ENCODE results near the gene HPGD. TPM values are rescaled to one million over a fixed set of nuclear protein-coding genes. Genes with fewer than 3 reads are reported as not detected.

HPGD gene
- total RNA-seq, 1 experiment from 2014 or later: 0.66 TPM

DNA sequence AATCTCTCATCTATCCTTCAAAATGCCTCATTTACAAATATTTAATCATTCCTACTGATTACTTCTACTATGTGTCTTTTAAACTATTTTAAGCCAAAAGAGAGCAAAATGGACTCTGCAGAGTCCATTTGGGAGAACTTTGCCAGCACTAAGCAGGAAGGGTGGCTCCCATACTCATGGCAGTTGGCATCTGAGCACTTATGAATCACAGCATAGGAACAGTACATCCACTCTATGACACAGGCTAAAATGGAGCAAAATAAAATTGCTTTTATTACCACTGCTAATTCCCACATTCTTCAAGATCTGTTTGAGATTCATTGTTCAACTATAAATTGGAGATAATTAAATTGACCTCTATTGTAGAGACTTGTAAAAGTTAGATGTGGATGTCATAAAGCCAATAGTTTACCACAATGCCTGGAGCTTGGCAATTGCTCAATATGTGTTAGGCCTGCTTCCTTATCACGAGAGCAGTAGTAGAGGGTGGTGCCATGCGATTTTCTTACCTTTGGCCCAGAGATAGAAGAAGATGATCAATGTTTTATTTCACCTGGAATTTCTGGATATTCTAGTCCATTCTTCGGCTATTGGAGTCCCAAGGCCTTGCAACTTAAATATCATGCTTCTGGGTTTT lies 19.1 kb downstream of the HPGD start:
- Histone ChIP-seq H3K27me3 (ENCODE audit: insufficient read depth, low read length) (no peaks in the 10 kb centered on the region), H3K36me3 (ENCODE audit: control insufficient read depth in 1 of 2, insufficient read depth in 2 of 2, low read length in 2 of 2) (no peaks in the 10 kb centered on the region), H4K20me1 (ENCODE audit: insufficient read depth) (no peaks in the 10 kb centered on the region), H3K4me3 (replicated peaks in 1 of 2; ENCODE audit: low read depth in 1 of 2, low read length in 2 of 2) (no peak overlapping the region), H3K9me3 (ENCODE audit: control insufficient read depth in 1 of 2, insufficient read depth in 1 of 2, low read depth in 1 of 2, low read length in 2 of 2) (no peaks in the 10 kb centered on the region), H3K4me1 (ENCODE audit: control insufficient read depth in 1 of 2, insufficient read depth in 2 of 2, low read length in 2 of 2) (no peaks in the 10 kb centered on the region), H3K27ac (ENCODE audit: low read depth, low read length) (no peak overlapping the region), H2AFZ (ENCODE audit: low read depth, low read length, poor library complexity, severe bottlenecking) (no peak overlapping the region), H3K79me2 (ENCODE audit: insufficient read depth, low read length) (no peaks in the 10 kb centered on the region), H3K4me2 (ENCODE audit: low read length) (no peak overlapping the region), H3K9ac (ENCODE audit: low read length) (no peak overlapping the region), H3K9me2 (ENCODE audit: insufficient read depth) (peaks cover 2% of the 10 kb centered on the region; the same call in 1 of the 2 replicates)
- TF ChIP-seq ELF1 (IDR thresholded peaks at IDR 0.05; ENCODE audit: borderline replicate concordance, low read depth): no peak
- no peak for TF ChIP-seq CEBPB (IDR thresholded peaks at IDR 0.05; ENCODE audit: low read depth)
- intact Hi-C loops (cut with micrococcal nuclease): no loop called here
- ChIA-PET CTCF (no interaction called here), POLR2A (no interaction called here), RAD21 (ENCODE audit: low non-redundant PET in 1 of 2, low total read pairs in 2 of 2, uncharacterized antibody in 2 of 2, unreplicated experiment in 2 of 2) (no interaction called here)
- no peak for ATAC-seq
- BruUV-seq (replicated peaks): no TSS peak
- no peak for DNase-seq (ENCODE audit: low read depth, low spot score)

DNA sequence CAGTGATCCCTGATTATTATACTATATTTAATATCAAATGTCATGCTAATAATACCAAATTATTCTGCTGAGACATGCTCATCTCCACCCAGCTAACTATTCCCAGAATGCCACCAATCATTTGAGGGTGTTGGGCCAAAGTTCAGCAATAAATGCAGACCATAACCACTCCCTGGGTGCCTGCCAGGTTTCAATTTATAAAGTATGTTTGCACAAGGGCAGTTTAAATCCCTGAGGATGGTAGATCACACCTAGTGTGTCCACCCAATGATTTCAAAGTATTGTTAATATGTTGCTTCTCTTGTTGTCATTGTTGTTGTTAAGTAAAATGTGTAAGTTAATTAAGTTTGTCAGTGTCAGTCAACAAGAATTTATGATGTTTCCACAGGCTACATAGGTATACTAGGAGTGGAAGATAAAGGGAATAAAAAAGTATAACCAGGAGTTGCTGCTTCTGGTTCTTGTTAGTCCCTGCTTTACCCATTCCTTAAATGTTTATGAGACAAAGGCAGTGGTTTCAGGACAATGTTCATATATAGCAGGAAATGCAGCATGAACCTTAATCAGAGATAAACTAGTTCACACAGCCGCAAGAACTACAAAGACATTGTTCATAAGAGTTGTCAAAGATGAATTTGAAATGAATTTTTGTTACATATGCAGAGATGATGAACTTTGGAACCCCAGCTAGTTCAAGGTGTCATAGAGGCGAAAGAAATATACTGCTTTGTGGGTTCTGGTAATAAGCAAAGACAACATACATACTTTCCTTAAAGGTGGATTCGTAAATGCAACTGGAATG lies 25.5 kb downstream of the HPGD start:
- no peaks in the 10 kb centered on the region for H3K36me3 ChIP-seq (ENCODE audit: control insufficient read depth in 1 of 2, insufficient read depth in 2 of 2, low read length in 2 of 2)
- ChIA-PET CTCF (no interaction called here), POLR2A (no interaction called here), RAD21 (ENCODE audit: low non-redundant PET in 1 of 2, low total read pairs in 2 of 2, uncharacterized antibody in 2 of 2, unreplicated experiment in 2 of 2) (no interaction called here)
- H3K27me3 ChIP-seq (ENCODE audit: insufficient read depth, low read length): no peaks in the 10 kb centered on the region
- no peaks in the 10 kb centered on the region for H3K79me2 ChIP-seq (ENCODE audit: insufficient read depth, low read length)
- no peaks in the 10 kb centered on the region for H4K20me1 ChIP-seq (ENCODE audit: insufficient read depth)
- DNase-seq (ENCODE audit: low read depth, low spot score) (no peak), ATAC-seq (no peak)
- H3K27ac ChIP-seq (ENCODE audit: low read depth, low read length): no peak overlapping the region
- no peak overlapping the region for H2AFZ ChIP-seq (ENCODE audit: low read depth, low read length, poor library complexity, severe bottlenecking)
- no peak overlapping the region for H3K9ac ChIP-seq (ENCODE audit: low read length)
- BruUV-seq (replicated peaks): no TSS peak
- peaks cover 2% of the 10 kb centered on the region; the same call in 1 of the 2 replicates for H3K9me2 ChIP-seq (ENCODE audit: insufficient read depth)
- H3K9me3 ChIP-seq (ENCODE audit: control insufficient read depth in 1 of 2, insufficient read depth in 1 of 2, low read depth in 1 of 2, low read length in 2 of 2): no peaks in the 10 kb centered on the region
- intact Hi-C loops (cut with micrococcal nuclease): no loop called here
- no peaks in the 10 kb centered on the region for H3K4me1 ChIP-seq (ENCODE audit: control insufficient read depth in 1 of 2, insufficient read depth in 2 of 2, low read length in 2 of 2)
- H3K4me3 ChIP-seq (replicated peaks in 1 of 2; ENCODE audit: low read depth in 1 of 2, low read length in 2 of 2): no peak overlapping the region
- no peak overlapping the region for H3K4me2 ChIP-seq (ENCODE audit: low read length)
- no peak for TF ChIP-seq JUND (IDR thresholded peaks at IDR 0.05)
- TF ChIP-seq, protein P1, sequence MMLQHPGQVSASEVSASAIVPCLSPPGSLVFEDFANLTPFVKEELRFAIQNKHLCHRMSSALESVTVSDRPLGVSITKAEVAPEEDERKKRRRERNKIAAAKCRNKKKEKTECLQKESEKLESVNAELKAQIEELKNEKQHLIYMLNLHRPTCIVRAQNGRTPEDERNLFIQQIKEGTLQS (IDR thresholded peaks at IDR 0.05): no peak

Measured in HCT116 (cell line).